Activated naive CD8-positive, alpha-beta T cell treated with anti-CD3 and anti-CD28 coated beads, Interleukin-2, amount 10 ng/mL, durations not matched to agents 7 days and 5 days (primary cell): ENCODE data around the gene NLRP9. TPM values are rescaled to one million over a fixed set of nuclear protein-coding genes. Genes with fewer than 3 reads are reported as not detected.

Experiments used
- ATAC-seq: fragments of 150-1000 bp; cut with Tn5 transposase; one replicate; pipeline ENCODE4 v1.10.0; 2021; ENCODE audit warnings: low read depth, moderate library complexity
- POLR2A ChIA-PET: fragments of 350-600 bp; sonication (Branson Sonifier 250); formaldehyde crosslinking; loops from one replicate; lab custom pipeline; 2021; ENCODE audit warnings: antibody characterized with exemption; lab: Charles Lee
- DNase-seq: peaks from one replicate; pipeline ENCODE4 v3.0.0; 2021
- H3K27ac Mint-ChIP-seq: one replicate; pipeline ENCODE4 v1.8.0; 2022; ENCODE audit warnings: mild to moderate bottlenecking, mixed read lengths
- H3K27me3 Mint-ChIP-seq: one replicate; pipeline ENCODE4 v1.8.0; 2022; ENCODE audit warnings: mild to moderate bottlenecking, moderate library complexity, mixed read lengths
- H3K36me3 Mint-ChIP-seq: one replicate; pipeline ENCODE4 v1.8.0; 2021; ENCODE audit warnings: mild to moderate bottlenecking, mixed read lengths
- H3K4me1 Mint-ChIP-seq: one replicate; pipeline ENCODE4 v1.8.0; 2021; ENCODE audit warnings: mixed read lengths
- H3K4me3 Mint-ChIP-seq: one replicate; pipeline ENCODE4 v1.8.0; 2022; ENCODE audit warnings: mild to moderate bottlenecking, moderate library complexity, mixed read lengths
- H3K9me3 Mint-ChIP-seq: one replicate; pipeline ENCODE4 v1.8.0; 2021; ENCODE audit warnings: mixed read lengths
- total RNA-seq, 2 experiments: library from RNA; stranded (reverse); gene quantifications; one replicate each; pipeline ENCODE4 v1.2.3, GENCODE V29; 2021

Gene NLRP9
- total RNA-seq, 2 experiments from 2014 or later, result not detected

GRCh38 chr19:55669418-55670279 lies 68.6 kb downstream of the NLRP9 start:
- ATAC-seq (no peak), DNase-seq (no peak)
- Mint-ChIP-seq H3K9me3 (no peaks in the 10 kb centered on the region), H3K4me1 (peaks cover 7% of the 10 kb centered on the region), H3K27ac (no peak overlapping the region), H3K27me3 (no peaks in the 10 kb centered on the region), H3K4me3 (no peak overlapping the region), H3K36me3 (peaks cover 4% of the 10 kb centered on the region)
- POLR2A ChIA-PET, result no interaction called here

DNA sequence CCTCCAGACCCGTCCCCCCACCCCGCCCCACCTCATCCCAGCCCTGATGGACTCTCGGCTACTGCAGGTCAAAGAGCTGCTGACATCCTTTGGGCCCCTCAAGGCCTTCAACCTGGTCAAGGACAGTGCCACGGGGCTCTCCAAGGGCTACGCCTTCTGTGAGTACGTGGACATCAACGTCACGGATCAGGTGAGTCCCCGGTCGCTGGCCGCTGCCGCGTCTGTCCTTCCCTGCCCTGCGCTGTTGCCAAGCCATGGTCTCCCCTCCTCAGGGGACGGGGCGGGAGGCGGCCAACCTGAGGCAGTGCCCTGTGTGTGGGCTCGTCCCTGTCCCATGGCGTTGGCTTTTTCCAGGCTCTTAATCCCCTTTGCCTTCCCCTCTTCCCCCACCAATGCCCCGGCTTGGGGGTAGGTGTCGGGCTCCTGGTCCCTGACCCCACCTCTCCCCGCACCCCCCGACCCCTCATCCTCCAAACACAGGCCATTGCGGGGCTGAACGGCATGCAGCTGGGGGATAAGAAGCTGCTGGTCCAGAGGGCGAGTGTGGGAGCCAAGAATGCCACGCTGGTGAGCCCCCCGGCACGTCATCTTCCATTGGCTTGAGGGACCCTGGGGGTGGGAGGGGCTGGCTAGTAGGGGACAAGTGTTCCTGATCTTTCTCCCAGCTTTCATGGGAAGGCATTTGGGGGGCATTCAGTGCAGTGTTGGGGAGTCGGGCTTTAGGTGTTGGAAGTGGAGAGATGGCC lies 69.4 kb downstream of the NLRP9 start:
- no peak for ATAC-seq
- Mint-ChIP-seq H3K9me3 (no peaks in the 10 kb centered on the region), H3K27me3 (no peaks in the 10 kb centered on the region), H3K4me1 (peaks cover 7% of the 10 kb centered on the region), H3K27ac (no peak overlapping the region), H3K36me3 (peaks cover 4% of the 10 kb centered on the region), H3K4me3 (no peak overlapping the region)
- POLR2A ChIA-PET, result no interaction called here
- no peak for DNase-seq

- POLR2A ChIA-PET, result no interaction called here
- no peaks in the 10 kb centered on the region for H3K27me3 Mint-ChIP-seq
- H3K36me3 Mint-ChIP-seq, result peaks cover 8% of the 10 kb centered on the region
- H3K4me1 Mint-ChIP-seq, result peaks cover 4% of the 10 kb centered on the region
- ATAC-seq (no peak), DNase-seq (no peak)
- H3K9me3 Mint-ChIP-seq, result no peaks in the 10 kb centered on the region
- H3K4me3 Mint-ChIP-seq, result no peak overlapping the region
- H3K27ac Mint-ChIP-seq, result no peak overlapping the region
These were observed 70.2 kb downstream of the NLRP9 start for GRCh38 chr19:55667958-55668357.

- ATAC-seq (no peak), DNase-seq (no peak)
- Mint-ChIP-seq H3K27me3 (no peaks in the 10 kb centered on the region), H3K36me3 (peaks cover 11% of the 10 kb centered on the region), H3K27ac (no peak overlapping the region), H3K9me3 (no peaks in the 10 kb centered on the region), H3K4me3 (no peak overlapping the region), H3K4me1 (peaks cover 4% of the 10 kb centered on the region)
- POLR2A ChIA-PET, result no interaction called here
These were observed 70.7 kb downstream of the NLRP9 start for GRCh38 chr19:55667511-55667910.

GRCh38 chr19:55667006-55667381 lies 71.2 kb downstream of the NLRP9 start:
- Mint-ChIP-seq H3K36me3 (peaks cover 13% of the 10 kb centered on the region), H3K4me3 (no peak overlapping the region), H3K9me3 (no peaks in the 10 kb centered on the region), H3K27ac (no peak overlapping the region), H3K4me1 (peaks cover 5% of the 10 kb centered on the region), H3K27me3 (no peaks in the 10 kb centered on the region)
- no peak for ATAC-seq
- DNase-seq, result no peak
- POLR2A ChIA-PET, result interaction anchor here (0.8 kb wide), 1 partner anchor 10 kb away, joined by 6 read pairs; no protein-coding TSS in a partner anchor

- POLR2A ChIA-PET, result interaction anchor here (0.8 kb wide), 1 partner anchor 9 kb away, joined by 6 read pairs; no protein-coding TSS in a partner anchor
- peaks cover 16% of the 10 kb centered on the region for H3K36me3 Mint-ChIP-seq
- H3K4me1 Mint-ChIP-seq, result peaks cover 7% of the 10 kb centered on the region
These were observed 71.7 kb downstream of the NLRP9 start for GRCh38 chr19:55666343-55667005.

GRCh38 chr19:55663846-55664536 lies 74.2 kb downstream of the NLRP9 start:
- H3K36me3 Mint-ChIP-seq, result peaks cover 17% of the 10 kb centered on the region
- DNase-seq (no peak), ATAC-seq (no peak)
- H3K9me3 Mint-ChIP-seq, result no peaks in the 10 kb centered on the region
- POLR2A ChIA-PET, result no interaction called here
- H3K4me1 Mint-ChIP-seq, result peaks cover 10% of the 10 kb centered on the region
- H3K27ac Mint-ChIP-seq, result no peak overlapping the region
- no peaks in the 10 kb centered on the region for H3K27me3 Mint-ChIP-seq
- H3K4me3 Mint-ChIP-seq, result no peak overlapping the region

More at GRCh38 chr19:55666343-55667005, 71.7 kb downstream of the NLRP9 start:
- Mint-ChIP-seq H3K27me3 (no peaks in the 10 kb centered on the region), H3K27ac (no peak overlapping the region), H3K9me3 (no peaks in the 10 kb centered on the region), H3K4me3 (no peak overlapping the region)
- ATAC-seq (no peak), DNase-seq (no peak)

- H3K9me3 Mint-ChIP-seq, result no peaks in the 10 kb centered on the region
- H3K27ac Mint-ChIP-seq, result peak overlapping the region; percentile 17
- H3K36me3 Mint-ChIP-seq, result peaks cover 25% of the 10 kb centered on the region
- POLR2A ChIA-PET, result no interaction called here
- peaks cover 22% of the 10 kb centered on the region for H3K4me1 Mint-ChIP-seq
- H3K4me3 Mint-ChIP-seq, result no peak overlapping the region
- ATAC-seq (no peak), DNase-seq (no peak)
- no peaks in the 10 kb centered on the region for H3K27me3 Mint-ChIP-seq
These were observed 76.4 kb downstream of the NLRP9 start for GRCh38 chr19:55661826-55662225.

- POLR2A ChIA-PET, result no interaction called here
- H3K4me3 Mint-ChIP-seq, result no peak overlapping the region
- H3K4me1 Mint-ChIP-seq, result peaks cover 29% of the 10 kb centered on the region
- peaks cover 29% of the 10 kb centered on the region for H3K36me3 Mint-ChIP-seq
- no peak for ATAC-seq
- no peaks in the 10 kb centered on the region for H3K9me3 Mint-ChIP-seq
- DNase-seq, result no peak
- H3K27me3 Mint-ChIP-seq, result no peaks in the 10 kb centered on the region
- H3K27ac Mint-ChIP-seq, result no peak overlapping the region
These were observed 77.2 kb downstream of the NLRP9 start for GRCh38 chr19:55660991-55661390.

- Mint-ChIP-seq H3K4me1 (peaks cover 31% of the 10 kb centered on the region), H3K4me3 (no peak overlapping the region), H3K27me3 (no peaks in the 10 kb centered on the region), H3K27ac (no peak overlapping the region), H3K9me3 (no peaks in the 10 kb centered on the region), H3K36me3 (peaks cover 32% of the 10 kb centered on the region)
- DNase-seq, result no peak
- POLR2A ChIA-PET, result interaction anchor here (1.2 kb wide), 1 partner anchor 13 kb away, joined by 3 read pairs; no protein-coding TSS in a partner anchor
- ATAC-seq, result no peak
These were observed 77.8 kb downstream of the NLRP9 start for GRCh38 chr19:55660404-55660803.

- Mint-ChIP-seq H3K27ac (peak overlapping the region; percentile 79), H3K4me1 (peaks cover 31% of the 10 kb centered on the region), H3K27me3 (no peaks in the 10 kb centered on the region), H3K4me3 (no peak overlapping the region), H3K36me3 (peaks cover 32% of the 10 kb centered on the region), H3K9me3 (no peaks in the 10 kb centered on the region)
- ATAC-seq (no peak), DNase-seq (no peak)
- POLR2A ChIA-PET, result interaction anchor here (1.2 kb wide), 1 partner anchor 13 kb away, joined by 3 read pairs; no protein-coding TSS in a partner anchor
These were observed 78.4 kb downstream of the NLRP9 start for GRCh38 chr19:55659822-55660221.

- Mint-ChIP-seq H3K4me1 (peaks cover 31% of the 10 kb centered on the region), H3K9me3 (no peaks in the 10 kb centered on the region), H3K4me3 (no peak overlapping the region), H3K36me3 (peaks cover 32% of the 10 kb centered on the region), H3K27me3 (no peaks in the 10 kb centered on the region), H3K27ac (no peak overlapping the region)
- POLR2A ChIA-PET, result no interaction called here
- ATAC-seq (no peak), DNase-seq (no peak)
These were observed 79.2 kb downstream of the NLRP9 start for GRCh38 chr19:55658846-55659459.
